HG03159 (cell line): ENCODE results near the gene UBL7.
"Not testable (repeated sequence)": the region's sequence is repeated elsewhere in the genome, so short reads cannot be mapped to it uniquely, and the experiment has no call there.

Source experiments
- ATAC-seq: cut with Tn5 transposase; IDR thresholded peaks from one replicate; pipeline ENCODE4 v1.9.1; 2021; ENCODE audit warnings: mild to moderate bottlenecking, moderate library complexity; ENCODE audit not compliant: unreplicated experiment

The UBL7 gene, protein sequence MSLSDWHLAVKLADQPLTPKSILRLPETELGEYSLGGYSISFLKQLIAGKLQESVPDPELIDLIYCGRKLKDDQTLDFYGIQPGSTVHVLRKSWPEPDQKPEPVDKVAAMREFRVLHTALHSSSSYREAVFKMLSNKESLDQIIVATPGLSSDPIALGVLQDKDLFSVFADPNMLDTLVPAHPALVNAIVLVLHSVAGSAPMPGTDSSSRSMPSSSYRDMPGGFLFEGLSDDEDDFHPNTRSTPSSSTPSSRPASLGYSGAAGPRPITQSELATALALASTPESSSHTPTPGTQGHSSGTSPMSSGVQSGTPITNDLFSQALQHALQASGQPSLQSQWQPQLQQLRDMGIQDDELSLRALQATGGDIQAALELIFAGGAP

DNA sequence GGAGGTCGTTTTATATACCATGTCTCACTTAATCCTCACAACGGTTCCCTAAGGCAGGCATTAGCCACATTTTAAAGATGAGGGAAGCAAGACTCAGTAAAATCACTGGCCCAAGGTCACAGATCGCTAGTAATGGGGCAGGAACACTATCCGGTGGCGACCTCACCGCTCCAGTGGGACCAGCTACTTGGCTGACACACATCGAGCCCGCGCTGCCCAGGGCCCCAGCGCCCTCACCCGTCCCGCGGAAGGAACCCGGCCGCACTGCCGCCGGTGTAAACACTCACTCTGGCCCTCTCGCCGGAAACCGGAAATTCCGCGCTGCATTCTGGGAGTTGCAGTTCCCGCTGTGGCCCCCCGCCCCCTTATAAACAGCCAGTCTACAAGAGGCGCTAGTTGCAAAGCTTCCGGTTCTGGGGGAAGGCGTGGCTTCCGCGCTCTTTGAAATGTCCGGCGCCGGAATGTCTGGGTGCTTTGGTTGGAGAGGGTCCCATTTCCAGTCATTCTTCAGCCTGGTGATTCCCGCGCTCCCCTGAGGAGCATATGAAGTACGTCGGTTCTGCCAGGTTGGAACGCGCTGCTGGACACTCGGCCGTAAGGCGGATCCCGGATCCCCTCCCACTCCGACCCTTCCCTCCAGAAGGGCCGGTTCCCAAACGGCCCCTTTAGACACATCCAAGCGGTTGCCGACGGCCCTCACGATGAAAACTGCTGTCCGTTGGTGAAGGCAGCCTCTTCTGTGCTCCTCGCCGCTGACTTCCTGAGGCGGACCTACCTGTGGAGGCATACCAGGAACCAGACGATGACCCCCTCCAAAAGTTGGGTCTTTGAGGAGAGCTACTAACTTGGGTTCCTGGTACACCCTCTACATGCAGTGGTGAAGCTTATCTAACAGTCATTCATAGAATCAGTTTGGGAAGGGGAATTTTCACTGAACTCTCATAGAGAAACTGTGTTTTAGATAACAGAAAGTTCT, at the start of gene UBL7:
Gene UBL7, minus strand, starts transcription at position 290 of the 976 bp plus-strand sequence. CDS start 2,293 bp downstream, outside the sequence.
- ATAC-seq, result peak; percentile 90

DNA sequence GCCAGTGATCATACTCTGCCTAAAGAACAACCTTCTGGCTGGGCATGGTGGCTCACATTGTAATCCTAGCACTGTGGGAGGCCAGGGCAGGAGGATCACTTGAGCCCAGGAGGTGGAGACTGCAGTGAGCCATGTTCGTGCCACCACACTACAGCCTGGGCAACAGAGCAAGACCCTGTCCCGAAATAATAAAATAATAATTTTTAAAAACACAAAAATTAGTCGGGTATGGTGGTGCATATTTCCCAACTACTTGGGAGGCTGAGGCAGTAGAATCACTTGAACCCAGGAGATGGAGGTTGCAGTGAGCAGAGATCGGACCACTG, 45.5 kb upstream of the UBL7 start:
- no peak for ATAC-seq

DNA sequence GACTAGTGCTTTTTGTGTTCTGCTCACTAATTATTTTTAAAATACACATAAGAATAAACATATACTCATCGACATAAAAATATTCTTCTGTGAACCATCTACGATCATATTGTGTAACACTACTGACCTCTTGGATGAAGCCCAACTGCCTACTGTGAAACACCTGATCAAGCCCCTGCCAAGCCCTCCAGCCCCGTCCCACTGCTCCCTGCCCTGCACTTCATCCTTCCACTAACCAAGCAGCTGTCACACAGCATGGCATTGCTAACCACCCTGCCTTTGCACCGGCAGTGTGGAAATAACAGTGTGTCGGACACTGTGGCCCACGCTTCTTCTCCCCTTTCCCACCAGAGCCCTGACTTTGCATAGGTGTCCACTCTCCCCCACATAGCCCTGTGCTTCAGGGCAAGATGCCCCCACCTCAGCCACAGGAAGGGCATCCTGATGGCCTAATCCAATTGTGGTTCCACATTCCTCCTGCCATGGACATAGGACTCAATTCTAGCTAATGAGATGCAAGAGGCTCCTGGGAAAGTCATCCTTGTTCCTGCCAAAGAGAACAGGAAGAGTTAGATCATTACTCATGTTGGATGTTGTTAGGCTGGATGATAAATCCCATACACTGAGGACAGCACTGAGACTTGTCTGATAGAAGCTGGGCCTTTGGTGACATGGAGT, 45.0 kb upstream of the UBL7 start:
- ATAC-seq, result no peak

DNA sequence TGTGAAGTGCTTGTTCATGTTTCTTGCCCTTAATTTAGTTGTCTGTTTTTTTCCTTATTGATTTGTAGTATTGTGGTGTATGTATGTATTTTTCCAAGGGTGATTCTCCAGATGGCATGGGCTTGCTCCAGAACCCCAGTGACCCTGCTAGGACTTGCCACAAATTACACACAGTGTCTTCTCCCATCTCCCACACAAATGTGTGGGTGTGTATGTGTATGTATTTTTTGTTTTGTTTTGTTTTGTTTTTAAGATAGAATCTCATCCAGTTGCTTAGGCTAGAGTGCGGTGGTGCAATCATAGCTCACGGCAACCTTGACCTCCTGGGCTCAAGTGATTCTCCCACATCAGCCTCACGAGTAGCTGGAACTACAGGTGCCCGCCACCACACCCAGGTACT, 43.9 kb upstream of the UBL7 start:
- no peak for ATAC-seq

DNA sequence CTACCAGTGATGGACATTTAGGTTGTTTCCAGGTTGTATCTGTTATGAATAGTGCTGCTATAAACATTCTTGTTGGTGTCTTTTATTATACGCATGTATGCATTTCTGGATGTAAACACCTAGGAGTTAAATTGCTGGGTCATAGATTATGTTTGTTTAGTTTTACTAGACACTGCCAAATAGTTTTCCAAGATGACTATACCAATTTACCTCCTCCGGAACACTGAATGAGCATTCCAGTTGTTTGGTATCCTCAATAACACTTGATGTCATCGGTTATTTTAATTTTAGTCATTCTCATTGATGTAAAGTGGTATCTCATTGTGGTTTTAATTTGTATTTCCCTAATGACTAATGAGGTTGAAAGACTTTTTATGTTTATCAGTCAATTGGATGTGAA, 43.5 kb upstream of the UBL7 start:
- no peak for ATAC-seq

DNA sequence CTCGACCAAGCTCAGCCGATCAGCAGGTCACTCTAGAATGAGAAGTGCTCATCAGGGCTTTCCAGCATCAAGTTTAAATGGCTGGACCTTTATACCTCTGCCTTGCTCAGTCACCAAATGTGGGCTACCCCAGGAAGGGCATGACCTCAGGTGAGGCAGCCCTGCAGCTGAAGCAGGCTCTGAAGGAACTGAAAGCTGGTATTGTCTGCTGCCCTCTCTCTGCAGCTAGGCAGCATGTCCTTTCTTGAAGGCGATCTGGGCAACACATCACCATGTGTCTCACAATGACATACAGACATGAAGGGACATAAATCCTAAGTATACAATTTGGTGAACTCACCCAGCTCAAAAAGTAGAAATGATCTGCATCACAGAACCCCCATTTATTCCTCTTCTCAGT, 41.3 kb upstream of the UBL7 start:
- ATAC-seq, result no peak

DNA sequence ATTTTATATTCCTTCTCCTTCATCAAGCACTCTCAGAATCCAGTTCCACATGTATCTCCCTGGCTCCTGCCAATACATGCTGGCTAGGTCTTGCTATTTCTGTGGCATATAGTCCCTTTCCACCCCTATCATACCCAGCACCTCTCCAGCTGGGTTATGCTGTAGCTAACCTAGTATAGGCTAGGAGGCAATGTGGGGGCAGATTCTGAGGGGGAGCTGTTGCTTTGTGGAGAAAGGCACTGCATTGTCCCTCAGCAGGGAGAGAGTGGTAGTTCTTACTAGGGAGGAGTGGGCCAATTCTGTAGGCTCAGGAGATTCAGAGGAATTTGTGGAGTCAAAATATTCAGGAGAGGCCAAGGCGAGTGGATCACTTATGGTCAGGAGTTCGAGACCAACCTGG, 39.4 kb upstream of the UBL7 start:
- ATAC-seq, result no peak

DNA sequence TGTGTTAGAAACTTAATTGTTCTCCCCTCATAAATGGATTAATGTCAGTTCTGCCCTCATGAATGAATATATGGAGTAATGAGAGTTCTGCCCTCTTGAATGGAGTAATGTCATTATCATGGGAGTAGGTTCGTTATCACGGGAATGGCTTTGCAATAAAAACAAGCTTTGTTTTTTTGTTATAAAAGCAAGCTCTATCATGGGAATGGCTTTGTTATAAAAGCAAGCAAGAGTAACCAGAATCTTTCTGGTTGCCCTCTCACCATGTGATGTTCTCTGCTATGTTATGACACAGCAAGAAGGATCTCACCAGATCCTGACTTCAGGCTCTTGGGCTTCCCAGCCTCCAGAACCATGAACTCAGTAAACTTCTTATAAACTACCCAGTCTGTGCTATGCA, 38.4 kb upstream of the UBL7 start:
- ATAC-seq, result no peak

DNA sequence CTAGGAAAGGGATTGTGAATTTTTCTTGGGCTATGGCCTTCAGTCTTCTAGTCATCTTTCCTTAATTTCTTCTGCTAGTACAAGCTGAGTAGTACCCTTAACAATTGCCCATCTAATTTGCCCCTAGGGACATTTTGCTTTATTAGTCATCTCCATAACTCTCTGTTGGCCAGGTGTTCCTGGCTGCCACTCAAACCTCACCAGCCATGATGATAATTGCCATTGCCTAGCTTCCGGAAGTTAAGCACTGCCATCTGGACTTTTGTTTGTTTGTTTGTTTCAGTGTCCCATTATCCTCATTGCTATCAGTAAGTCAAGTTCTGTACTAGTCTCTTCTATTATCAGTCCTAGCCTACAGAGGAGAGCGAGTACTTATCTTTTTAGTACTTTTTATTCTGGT, 36.6 kb upstream of the UBL7 start:
- no peak for ATAC-seq

DNA sequence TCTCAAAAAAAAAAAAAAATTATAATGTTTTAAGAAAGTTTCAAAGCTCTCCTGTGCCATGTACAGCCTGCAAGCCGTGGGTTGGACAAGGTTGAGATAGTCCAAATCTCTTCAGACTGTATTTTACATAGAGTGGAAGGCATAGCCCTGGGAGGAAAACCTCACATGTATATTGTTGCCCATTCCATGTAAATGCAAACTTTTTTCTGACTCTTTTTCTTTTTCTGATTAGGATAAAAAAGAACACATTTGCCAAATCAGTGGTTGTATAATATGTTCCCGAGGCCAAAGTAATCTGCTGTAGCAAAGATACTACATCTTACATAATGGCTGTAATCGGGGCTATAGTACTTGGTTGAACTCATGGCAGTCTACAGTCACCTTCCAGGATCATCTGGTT, 35.7 kb upstream of the UBL7 start:
- ATAC-seq, result no peak

DNA sequence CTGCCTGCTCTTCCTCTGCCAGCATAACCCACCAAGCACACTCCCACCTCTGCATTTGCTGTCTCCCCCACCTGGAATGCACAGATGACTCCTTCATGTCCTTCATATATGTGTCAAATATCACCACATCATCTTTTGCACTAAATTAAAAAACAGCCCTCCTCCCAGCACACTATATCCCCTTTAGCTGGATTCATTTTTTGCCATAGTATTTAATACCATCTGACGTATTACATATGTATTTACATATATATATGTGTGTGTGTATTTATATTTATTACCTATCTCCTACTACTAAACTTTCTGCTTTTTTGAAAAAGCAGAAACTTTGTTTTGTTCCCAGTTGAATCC, 29.4 kb upstream of the UBL7 start:
- no peak for ATAC-seq

DNA sequence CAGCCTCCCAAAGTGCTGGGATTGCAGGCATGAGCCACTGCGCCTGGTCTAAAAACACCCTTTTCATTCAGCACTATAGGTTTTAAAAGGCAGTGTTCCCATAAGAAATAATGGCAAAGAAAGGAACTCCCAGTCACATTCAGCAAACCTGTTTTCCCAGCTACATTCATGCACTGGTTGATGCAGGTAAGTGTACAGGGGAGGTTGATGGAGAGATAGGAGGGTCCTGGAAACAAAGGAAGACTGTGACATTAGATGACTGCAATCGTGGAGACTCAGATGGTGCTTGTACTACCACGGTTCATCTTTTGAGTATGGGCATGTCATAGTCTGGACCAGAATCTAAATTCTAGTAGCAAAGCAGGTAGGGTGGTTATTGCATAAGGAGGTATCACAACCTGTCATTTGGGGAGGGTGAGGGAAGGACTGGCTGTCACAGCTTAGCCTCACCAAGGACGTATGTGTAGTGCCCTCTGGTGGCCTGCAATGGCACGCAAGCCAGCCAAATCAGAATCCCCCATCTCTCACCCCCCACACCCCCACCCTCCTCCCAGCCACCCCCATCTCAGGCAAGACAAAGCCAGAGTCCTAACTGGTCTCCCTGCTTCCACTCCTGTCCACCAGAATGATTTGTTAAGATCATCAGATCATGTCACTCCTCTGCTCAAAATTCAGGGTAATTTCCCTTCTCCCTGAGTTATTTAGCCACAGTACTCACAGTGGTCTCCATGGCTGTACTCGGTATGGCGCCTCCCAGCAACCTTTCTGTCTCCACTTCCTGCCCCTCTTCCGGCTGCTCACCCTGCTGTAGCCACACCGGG, 28.8 kb upstream of the UBL7 start:
- ATAC-seq, result peak; percentile 60

DNA sequence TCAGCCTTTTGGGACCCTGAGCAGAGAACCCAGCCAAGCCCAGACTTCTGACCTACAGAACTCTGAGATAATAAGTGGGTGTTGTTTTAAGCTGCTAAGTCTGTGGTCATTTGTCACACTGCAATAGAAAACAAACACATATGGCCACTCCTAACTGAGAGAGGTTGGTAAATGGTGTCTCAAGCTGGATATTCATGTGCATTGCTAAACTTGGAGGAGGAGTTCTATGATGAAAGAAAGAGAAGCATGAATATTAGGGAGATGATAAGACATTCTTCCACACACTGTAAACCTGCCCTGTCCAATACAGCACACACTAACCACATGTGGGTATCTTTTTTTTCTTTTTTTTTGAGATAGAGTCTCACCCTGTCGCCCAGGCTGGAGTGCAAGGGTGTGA, 27.8 kb upstream of the UBL7 start:
- no peak for ATAC-seq

DNA sequence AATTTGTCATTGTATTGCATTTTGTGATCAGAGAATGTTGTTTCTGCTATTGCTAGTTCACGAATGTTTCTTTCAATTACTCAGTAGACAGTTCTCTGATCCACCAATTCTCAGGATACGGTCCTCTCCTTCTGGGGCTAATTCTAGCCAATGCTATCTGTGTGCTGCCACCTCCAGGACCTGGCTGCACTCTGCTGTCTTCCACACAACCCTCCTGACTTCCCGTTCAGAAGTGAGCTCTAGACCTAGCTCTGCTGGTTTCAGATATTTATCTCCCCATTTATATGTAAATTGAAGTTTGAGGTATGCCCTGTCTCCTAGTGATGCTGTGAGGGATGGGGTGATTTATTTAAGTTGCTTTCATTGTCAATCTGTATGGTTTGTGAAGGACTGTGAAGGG, 21.7 kb upstream of the UBL7 start:
- no peak for ATAC-seq

DNA sequence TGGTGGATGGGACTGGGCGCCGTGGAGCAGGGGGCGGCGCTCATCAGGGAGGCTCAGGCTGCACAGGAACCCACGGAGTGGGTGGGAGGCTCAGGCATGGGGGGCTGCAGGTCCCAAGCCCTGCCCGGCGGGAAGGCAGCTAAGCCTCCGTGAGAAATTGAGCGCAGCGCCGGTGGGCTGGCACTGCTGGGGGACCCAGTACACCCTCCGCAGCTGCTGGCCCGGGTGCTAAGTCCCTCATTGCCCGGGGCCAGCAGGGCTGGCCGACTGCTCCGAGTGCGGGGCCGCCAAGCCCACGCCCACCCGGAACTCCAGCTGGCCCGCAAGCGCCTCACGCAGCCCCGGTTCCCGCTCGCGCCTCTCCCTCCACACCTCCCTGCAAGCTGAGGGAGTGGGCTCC, 19.4 kb upstream of the UBL7 start:
- not testable (repeated sequence) for ATAC-seq

DNA sequence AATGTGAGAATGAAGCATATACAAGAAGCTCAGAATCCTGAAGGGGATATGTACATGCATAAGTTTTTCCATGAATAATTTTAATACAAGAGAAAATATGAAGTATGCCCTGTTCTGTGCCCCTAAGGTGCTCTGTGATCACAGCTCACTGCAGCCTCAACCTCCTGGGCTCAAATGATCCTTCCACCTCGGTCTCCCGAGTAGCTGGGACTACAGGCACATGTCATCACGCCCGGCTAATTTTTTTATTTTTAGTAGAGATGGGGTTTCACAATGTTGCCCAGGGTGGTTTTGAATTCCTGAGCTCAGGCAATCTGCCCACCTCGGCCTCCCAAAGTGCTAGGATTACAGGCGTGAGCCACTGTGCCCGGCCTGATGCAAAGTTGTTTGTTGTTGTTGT, 10.7 kb upstream of the UBL7 start:
- not testable (repeated sequence) for ATAC-seq

DNA sequence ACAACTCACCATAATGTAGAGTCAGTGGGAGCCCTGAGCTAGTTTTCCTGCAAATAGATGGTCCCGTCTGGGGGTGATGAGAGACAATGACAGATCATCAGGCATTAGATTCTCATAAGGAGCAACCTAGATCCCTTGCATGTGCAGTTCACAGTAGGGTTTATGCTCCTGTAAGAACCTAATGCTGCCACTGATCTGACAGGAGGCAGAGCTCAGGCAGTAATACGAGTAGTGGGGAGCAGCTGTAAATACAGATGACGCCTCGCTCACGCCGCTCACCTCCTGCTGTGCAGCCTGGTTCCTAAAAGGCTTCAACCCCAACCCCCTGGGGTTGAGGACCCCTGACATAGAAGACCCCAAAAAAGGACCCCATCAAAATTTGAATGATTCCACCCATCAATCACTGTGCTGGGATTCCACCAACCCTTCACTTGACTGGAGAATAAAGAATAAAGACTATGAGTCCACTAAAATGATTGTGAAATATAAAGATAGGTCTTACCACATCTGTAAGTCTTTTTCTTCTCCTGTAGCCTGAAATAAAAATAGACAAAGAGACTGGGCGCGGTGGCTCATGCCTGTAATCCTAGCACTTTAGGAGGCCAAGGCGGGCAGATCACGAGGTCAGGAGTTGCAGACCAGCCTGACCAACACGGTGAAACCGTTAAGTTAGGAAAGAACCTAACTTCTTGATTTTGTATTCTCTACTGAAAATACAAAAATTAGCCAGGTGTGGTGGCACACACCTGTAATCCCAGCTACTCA, 9.9 kb upstream of the UBL7 start:
- no peak for ATAC-seq

DNA sequence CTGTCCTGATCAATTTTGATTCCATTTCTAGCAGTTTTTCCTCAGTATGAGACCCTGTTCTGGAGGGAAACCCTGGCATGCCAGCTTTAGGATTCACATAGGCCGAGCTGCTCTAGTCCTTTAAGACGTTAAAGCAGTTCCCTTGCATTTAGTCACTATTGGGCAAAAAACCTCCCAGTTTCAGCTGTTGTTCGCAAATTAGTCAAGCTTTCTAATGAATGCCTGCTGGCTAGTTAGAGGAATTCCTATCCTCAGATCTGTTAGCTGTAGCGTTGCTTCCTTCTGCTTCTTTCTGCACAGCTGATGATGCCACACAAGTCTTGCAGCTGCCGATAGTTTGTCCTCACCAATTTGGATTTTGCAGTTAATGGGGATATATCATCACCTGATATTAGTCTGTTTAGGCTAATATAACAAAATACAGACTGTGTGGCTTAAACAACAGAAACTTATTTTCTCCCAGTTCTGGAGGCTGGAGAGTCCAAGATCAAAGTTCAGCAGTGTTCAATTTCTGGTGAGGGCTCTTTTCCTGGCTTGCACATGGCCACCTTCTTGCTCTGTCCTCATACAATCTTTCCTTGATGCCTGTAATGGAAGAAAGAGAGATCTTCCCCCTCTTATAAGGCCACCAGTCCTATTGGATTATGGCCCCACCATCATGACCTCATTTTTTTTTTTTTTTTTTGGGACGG, 7.5 kb upstream of the UBL7 start:
- ATAC-seq, result no peak

DNA sequence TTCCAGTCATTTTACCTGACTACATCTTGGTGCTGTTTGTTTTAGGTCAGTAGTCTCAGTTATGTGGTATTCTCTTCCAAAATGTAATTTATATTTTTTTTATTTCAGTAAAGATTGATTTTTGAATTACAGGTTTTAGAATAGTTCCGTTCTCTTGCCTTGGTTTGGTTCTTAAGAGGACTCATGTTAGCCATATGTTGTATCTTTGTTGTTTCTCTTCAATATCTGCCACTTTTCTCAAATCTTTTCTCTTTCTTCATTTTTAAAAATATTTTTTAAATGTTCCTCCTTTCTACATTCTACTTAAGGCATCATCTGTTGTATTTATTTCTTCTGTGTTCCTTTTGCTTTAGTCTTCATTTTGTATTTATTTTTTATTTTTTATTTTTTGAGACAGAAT, 5.6 kb upstream of the UBL7 start:
- no peak for ATAC-seq
